Activated T-cell treated with anti-CD3 and anti-CD28 coated beads for 24 hours (primary cell): Measurements from ENCODE around the gene CRACR2B.

ENCODE experiments used
- DNase-seq: peaks from one replicate; pipeline ENCODE4 v3.0.0-alpha.2; 2020; ENCODE audit warnings: low read depth

CRACR2B gene

GRCh38 chr11:827146-827896 lies 398 bp upstream of the CRACR2B start:
- DNase-seq: no peak

GRCh38 chr11:828506-829175 lies 922 bp downstream of the CRACR2B start:
- DNase-seq: no peak

GRCh38 chr11:829176-829846 lies 1.6 kb downstream of the CRACR2B start:
- DNase-seq: no peak

- DNase-seq: no peak
These were observed 2.2 kb downstream of the CRACR2B start for GRCh38 chr11:829847-830294.

GRCh38 chr11:830295-831117 lies 2.8 kb downstream of the CRACR2B start:
- DNase-seq: no peak

- DNase-seq: no peak
These were observed 3.6 kb downstream of the CRACR2B start for GRCh38 chr11:831118-831864.

- no peak for DNase-seq
These were observed 4.3 kb downstream of the CRACR2B start for GRCh38 chr11:831961-832528.

- DNase-seq: no peak
These were observed 4.9 kb downstream of the CRACR2B start, which contains the start of gene CD151 for GRCh38 chr11:832529-833113. CD151 (plus strand) TSS chr11:832952; CDS start chr11:836070, 3,118 bp downstream.

GRCh38 chr11:833114-833791 lies 5.5 kb downstream of the CRACR2B start:
- no peak for DNase-seq

GRCh38 chr11:833849-834311 lies 6.2 kb downstream of the CRACR2B start:
- no peak for DNase-seq

GRCh38 chr11:834371-835316 lies 6.9 kb downstream of the CRACR2B start:
- DNase-seq: no peak

- DNase-seq: no peak
These were observed 8.6 kb downstream of the CRACR2B start for GRCh38 chr11:836274-836673.

GRCh38 chr11:836700-837099 lies 9.0 kb downstream of the CRACR2B start:
- no peak for DNase-seq

GRCh38 chr11:837189-837989 lies 9.7 kb downstream of the CRACR2B start:
- DNase-seq: no peak

- DNase-seq: no peak
These were observed 10.2 kb downstream of the CRACR2B start for GRCh38 chr11:837990-838307.

GRCh38 chr11:838441-839279 lies 10.9 kb downstream of the CRACR2B start:
- no peak for DNase-seq

GRCh38 chr11:839280-839623 lies 11.5 kb downstream of the CRACR2B start:
- no peak for DNase-seq
